Fibroblast of peridontal ligament (primary cell): ENCODE data around the gene RLN3.
A peak's percentile ranks its signal among the peaks of the same experiment; 100 is the strongest.

Experiments used
- DNase-seq: peaks from one replicate; pipeline ENCODE4 v3.0.0-alpha.2; 2010; ENCODE audit errors: extremely low read depth

The RLN3 gene

GRCh38 chr19:14054099-14054498 is 26.2 kb downstream of the RLN3 start:
- DNase-seq = no peak

GRCh38 chr19:14054721-14055120 is 26.8 kb downstream of the RLN3 start:
- DNase-seq = no peak

GRCh38 chr19:14055396-14055795 is 27.4 kb downstream of the RLN3 start:
- DNase-seq = no peak

GRCh38 chr19:14056069-14056666 is 28.2 kb downstream of the RLN3 start:
- no peak for DNase-seq

GRCh38 chr19:14056741-14057356 is 28.9 kb downstream of the RLN3 start:
- DNase-seq = no peak

- no peak for DNase-seq
Measured at GRCh38 chr19:14058182-14059092, 30.5 kb downstream of the RLN3 start.

- no peak for DNase-seq
Measured at GRCh38 chr19:14059093-14059480, 31.1 kb downstream of the RLN3 start.

- no peak for DNase-seq
Measured at GRCh38 chr19:14059652-14060155, 31.8 kb downstream of the RLN3 start.

GRCh38 chr19:14061081-14061749 is 33.3 kb downstream of the RLN3 start:
- no peak for DNase-seq

- DNase-seq = no peak
Measured at GRCh38 chr19:14061751-14062557, 34.0 kb downstream of the RLN3 start, which contains the start of gene PALM3. Gene PALM3 (minus strand): TSS chr19:14062076. CDS start chr19:14061980, 96 bp downstream.

- no peak for DNase-seq
Measured at GRCh38 chr19:14062558-14062855, 34.6 kb downstream of the RLN3 start.

- DNase-seq = no peak
Measured at GRCh38 chr19:14063105-14063504, 35.2 kb downstream of the RLN3 start.

- DNase-seq = no peak
Measured at GRCh38 chr19:14066134-14066533, 38.2 kb downstream of the RLN3 start.

GRCh38 chr19:14070268-14071050 is 42.5 kb downstream of the RLN3 start:
- DNase-seq = no peak

GRCh38 chr19:14072535-14073260 is 44.8 kb downstream of the RLN3 start, which contains the start of gene MISP3:
Gene MISP3 (plus strand): TSS chr19:14072786. CDS start chr19:14073310, 524 bp downstream.
- DNase-seq = no peak

- peak; percentile 72 for DNase-seq
Measured at GRCh38 chr19:14073261-14073924, 45.4 kb downstream of the RLN3 start.

GRCh38 chr19:14073925-14074838 is 46.2 kb downstream of the RLN3 start:
- no peak for DNase-seq

GRCh38 chr19:14078411-14078810 is 50.5 kb downstream of the RLN3 start:
- DNase-seq = peak; percentile 73
